Astrocyte (in vitro differentiated cells and primary cell): ENCODE data around the gene ZSCAN16.
"Not testable (repeated sequence)": the region's sequence is repeated elsewhere in the genome, so short reads cannot be mapped to it uniquely, and the experiment has no call there.

Source experiments
- EZH2 ChIP-seq: IDR thresholded peaks from 2 replicates; pipeline ENCODE4 v1.6.1; 2012; ENCODE audit warnings: mild to moderate bottlenecking, low read length, inconsistent platforms; ENCODE audit not compliant: insufficient read depth
- TF ChIP-seq, protein P1 (sequence below): IDR thresholded peaks from 2 replicates; pipeline ENCODE4 v1.5.1; 2011; ENCODE audit warnings: low read depth, mild to moderate bottlenecking, inconsistent platforms, low read length, moderate library complexity; ENCODE audit not compliant: insufficient read depth

DNA sequence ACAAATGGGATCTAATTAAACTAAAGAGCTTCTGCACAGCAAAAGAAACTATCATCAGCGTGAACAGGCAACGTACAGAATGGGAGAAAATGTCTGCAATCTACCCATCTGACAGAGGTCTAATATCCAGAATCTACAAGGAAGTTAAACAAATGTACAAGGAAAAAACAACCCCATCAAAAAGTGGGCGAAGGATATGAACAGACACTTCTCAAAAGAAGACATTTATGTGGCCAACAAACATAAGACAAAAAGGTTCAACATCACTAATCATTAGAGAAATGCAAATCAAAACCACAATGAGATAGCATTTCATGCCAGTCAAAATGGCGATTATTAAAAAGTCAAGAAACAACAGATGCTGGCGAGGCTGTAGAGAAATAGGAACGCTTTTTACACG is 22.2 kb upstream of the ZSCAN16 start:
- TF ChIP-seq, protein P1, sequence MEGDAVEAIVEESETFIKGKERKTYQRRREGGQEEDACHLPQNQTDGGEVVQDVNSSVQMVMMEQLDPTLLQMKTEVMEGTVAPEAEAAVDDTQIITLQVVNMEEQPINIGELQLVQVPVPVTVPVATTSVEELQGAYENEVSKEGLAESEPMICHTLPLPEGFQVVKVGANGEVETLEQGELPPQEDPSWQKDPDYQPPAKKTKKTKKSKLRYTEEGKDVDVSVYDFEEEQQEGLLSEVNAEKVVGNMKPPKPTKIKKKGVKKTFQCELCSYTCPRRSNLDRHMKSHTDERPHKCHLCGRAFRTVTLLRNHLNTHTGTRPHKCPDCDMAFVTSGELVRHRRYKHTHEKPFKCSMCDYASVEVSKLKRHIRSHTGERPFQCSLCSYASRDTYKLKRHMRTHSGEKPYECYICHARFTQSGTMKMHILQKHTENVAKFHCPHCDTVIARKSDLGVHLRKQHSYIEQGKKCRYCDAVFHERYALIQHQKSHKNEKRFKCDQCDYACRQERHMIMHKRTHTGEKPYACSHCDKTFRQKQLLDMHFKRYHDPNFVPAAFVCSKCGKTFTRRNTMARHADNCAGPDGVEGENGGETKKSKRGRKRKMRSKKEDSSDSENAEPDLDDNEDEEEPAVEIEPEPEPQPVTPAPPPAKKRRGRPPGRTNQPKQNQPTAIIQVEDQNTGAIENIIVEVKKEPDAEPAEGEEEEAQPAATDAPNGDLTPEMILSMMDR, result not testable (repeated sequence)
- TF ChIP-seq EZH2, result not testable (repeated sequence)
